ENCODE data around the gene PLSCR2. TPM values are rescaled to one million over a fixed set of nuclear protein-coding genes. Genes with fewer than 3 reads are reported as not detected.

PLSCR2 gene
- total RNA-seq, 2 donors from 2014 or later = 0.34 TPM; not detected in 1

DNA sequence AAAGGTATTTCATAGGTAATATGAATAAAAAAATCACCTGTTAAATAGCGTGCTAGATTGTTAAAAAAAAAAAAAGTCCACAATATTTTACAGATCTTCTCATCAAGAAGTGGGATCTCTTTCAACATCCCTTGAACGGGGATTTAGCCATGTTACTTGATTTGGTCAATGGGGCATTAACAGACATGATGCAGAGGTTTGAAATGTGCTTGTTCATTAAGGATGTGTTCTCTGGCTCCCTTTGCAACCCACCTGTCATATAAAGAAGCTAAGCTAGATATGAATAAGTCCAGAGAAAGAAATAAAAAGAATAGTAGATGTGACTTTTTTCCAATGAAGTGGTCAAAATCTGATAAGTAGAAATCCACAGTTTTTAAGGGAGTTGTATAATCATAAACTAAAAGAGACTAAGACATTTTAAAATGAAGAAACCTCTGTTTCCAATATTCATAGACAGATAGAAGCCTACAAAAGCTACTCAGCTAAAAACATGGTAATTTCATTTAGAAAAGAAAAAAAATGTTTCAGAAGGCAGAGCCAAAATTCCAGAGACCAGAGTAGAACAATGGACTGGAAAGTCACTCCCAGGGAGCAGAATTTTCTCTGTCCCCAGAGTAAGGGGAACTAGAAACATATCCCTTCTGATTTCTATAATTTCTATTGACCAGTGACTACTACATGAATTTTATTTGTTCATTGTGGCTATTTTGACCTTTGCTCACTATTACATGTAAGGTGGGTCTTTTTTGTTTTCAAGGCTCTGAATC is 79.2 kb downstream of the PLSCR2 start:
- no peak overlapping the region for H3K4me3 Mint-ChIP-seq
- H3K27me3 Mint-ChIP-seq (ENCODE audit: low read depth) = peaks cover 7% of the 10 kb centered on the region
- H3K36me3 Mint-ChIP-seq (ENCODE audit: insufficient read depth in 2 of 2) = no peaks in the 10 kb centered on the region
- H3K27ac Mint-ChIP-seq = no peak overlapping the region
- H3K9me3 Mint-ChIP-seq = no peaks in the 10 kb centered on the region
- no peaks in the 10 kb centered on the region for H3K4me1 Mint-ChIP-seq (ENCODE audit: low read depth)
- DNase-seq = no peak
- no peak for ATAC-seq (replicated peaks in 1 of 2)

DNA sequence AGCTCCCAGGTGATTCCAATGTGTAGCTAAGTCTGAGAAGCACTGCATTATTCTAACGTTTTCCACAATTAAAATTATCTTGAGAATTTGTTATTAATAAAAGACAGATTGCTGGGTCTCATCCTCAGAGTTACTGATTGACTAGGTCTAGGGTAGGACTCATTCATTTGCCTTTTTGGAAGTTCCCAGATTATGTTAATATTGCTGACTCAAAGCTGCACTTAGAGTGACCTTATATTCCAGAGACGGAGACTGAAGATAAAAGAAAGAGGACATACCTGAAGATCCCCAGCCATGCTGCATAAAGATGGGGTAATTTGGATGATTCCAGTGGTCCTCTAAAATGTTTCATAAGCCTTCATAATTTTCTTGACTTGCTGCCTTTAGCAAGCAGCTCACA is 81.8 kb downstream of the PLSCR2 start:
- no peaks in the 10 kb centered on the region for H3K9me3 Mint-ChIP-seq
- ATAC-seq (replicated peaks in 1 of 2) (no peak), DNase-seq (no peak)
- no peaks in the 10 kb centered on the region for H3K4me1 Mint-ChIP-seq (ENCODE audit: low read depth)
- no peaks in the 10 kb centered on the region for H3K36me3 Mint-ChIP-seq (ENCODE audit: insufficient read depth in 2 of 2)
- no peak overlapping the region for H3K4me3 Mint-ChIP-seq
- H3K27ac Mint-ChIP-seq = no peak overlapping the region
- H3K27me3 Mint-ChIP-seq (ENCODE audit: low read depth) = peaks cover 11% of the 10 kb centered on the region

DNA sequence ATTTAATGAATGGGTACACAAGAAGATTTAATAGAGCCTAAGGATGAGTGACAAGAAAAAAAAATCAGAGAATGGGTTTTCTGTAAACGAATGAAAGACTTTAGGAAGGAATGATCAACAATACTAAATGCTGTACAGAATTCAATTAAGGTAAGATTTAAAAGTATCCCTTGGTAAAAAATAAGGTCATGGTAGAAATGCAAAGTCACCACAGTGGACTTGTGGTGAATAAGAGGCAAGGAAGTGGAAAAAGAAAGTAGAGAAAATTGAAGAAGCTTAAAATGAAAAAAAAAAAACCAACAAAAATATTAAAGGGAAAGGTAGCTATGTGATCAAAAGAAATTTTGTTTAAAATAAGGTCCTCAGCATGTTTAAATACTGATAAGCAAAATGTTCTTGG is 82.4 kb downstream of the PLSCR2 start:
- Mint-ChIP-seq H3K27ac (no peak overlapping the region), H3K27me3 (ENCODE audit: low read depth) (peaks cover 11% of the 10 kb centered on the region), H3K4me3 (no peak overlapping the region), H3K36me3 (ENCODE audit: insufficient read depth in 2 of 2) (no peaks in the 10 kb centered on the region), H3K9me3 (no peaks in the 10 kb centered on the region), H3K4me1 (ENCODE audit: low read depth) (no peaks in the 10 kb centered on the region)
- ATAC-seq (replicated peaks in 1 of 2) = no peak
- DNase-seq = no peak

DNA sequence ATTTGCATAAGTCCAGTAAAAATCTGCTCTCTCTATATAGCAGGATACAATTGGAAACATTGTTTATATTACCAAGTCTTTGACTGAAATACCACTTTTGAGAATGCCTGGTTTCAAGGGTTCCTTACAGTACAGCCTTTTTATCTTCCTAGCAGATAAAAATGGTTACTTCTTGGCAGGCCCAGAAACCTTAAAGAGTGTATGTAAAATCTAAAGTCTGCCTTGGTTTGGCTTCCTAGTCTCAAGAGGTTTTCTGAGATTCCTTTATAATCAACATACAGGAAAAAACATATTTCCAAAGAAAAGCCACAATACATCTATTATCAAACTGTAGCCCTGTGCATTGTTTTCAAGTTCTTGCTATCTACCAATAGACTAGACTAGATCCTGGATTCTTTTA is 84.6 kb downstream of the PLSCR2 start:
- Mint-ChIP-seq H3K4me1 (ENCODE audit: low read depth) (no peaks in the 10 kb centered on the region), H3K36me3 (ENCODE audit: insufficient read depth in 2 of 2) (no peaks in the 10 kb centered on the region), H3K27ac (no peak overlapping the region), H3K27me3 (ENCODE audit: low read depth) (peaks cover 11% of the 10 kb centered on the region), H3K9me3 (no peaks in the 10 kb centered on the region), H3K4me3 (no peak overlapping the region)
- DNase-seq (no peak), ATAC-seq (replicated peaks in 1 of 2) (no peak)

Other genes starting within 250 kb of the PLSCR2 start
- not detected for gene PLSCR4, start 218.5 kb downstream of the PLSCR2 start, total RNA-seq
- 10 to 100 TPM; 48.7 to 65.5 TPM for gene PLSCR1, start 75.0 kb upstream of the PLSCR2 start, total RNA-seq
- gene PLSCR5, start 135.8 kb upstream of the PLSCR2 start, total RNA-seq = not detected

All from activated T-cell treated with anti-CD3 and anti-CD28 coated beads, Interleukin-2, amount 50 U/mL, for 72 hours (primary cell).